GM10266 (cell line): Measurements from ENCODE around the gene FBLIM1.

Experiments used
- DNase-seq: peaks from one replicate; pipeline ENCODE4 v3.0.0; 2012; ENCODE audit errors: extremely low spot score
- TF ChIP-seq, protein P1 (sequence below): IDR thresholded peaks from 2 replicates; pipeline ENCODE4 v1.5.1; 2012; ENCODE audit warnings: mild to moderate bottlenecking, low read depth; ENCODE audit not compliant: control insufficient read depth, insufficient read depth; ENCODE audit errors: missing control alignments

The FBLIM1 gene

DNA sequence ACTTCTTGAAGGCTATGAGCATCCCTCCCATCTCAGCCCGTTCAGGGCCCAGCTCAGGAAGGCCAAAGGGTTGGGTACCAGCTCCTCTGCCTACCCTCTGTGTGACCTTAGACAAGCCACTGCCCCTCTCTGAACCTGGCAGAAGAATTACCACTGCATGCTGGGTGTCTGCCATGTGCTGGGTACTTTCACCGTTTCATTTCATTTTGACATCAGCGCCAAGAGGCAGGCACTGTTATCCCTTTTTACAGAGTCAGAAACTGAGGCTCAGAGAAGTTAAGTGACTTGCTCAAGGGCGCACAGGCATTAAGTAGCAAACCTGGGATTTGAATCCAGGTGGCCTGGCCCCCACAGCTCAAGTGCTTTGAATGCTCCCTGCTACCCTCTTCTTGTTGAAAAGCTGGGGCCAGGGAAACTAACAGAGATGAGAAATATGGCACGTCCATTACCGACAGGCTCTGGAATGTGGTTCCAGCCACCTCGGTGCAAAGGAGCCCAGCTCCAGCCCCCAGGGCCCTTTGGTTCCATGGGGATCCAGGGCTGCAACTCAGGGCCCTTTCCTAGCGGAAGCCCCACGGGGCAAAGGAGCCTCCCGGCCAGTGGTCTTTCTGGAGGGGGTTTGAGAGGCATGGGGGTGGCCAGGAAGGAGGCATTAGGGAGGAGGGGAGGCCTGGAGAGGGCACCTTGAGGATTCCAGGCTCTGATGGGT is 9.8 kb upstream of the FBLIM1 start:
- no peak for DNase-seq
- TF ChIP-seq, protein P1, sequence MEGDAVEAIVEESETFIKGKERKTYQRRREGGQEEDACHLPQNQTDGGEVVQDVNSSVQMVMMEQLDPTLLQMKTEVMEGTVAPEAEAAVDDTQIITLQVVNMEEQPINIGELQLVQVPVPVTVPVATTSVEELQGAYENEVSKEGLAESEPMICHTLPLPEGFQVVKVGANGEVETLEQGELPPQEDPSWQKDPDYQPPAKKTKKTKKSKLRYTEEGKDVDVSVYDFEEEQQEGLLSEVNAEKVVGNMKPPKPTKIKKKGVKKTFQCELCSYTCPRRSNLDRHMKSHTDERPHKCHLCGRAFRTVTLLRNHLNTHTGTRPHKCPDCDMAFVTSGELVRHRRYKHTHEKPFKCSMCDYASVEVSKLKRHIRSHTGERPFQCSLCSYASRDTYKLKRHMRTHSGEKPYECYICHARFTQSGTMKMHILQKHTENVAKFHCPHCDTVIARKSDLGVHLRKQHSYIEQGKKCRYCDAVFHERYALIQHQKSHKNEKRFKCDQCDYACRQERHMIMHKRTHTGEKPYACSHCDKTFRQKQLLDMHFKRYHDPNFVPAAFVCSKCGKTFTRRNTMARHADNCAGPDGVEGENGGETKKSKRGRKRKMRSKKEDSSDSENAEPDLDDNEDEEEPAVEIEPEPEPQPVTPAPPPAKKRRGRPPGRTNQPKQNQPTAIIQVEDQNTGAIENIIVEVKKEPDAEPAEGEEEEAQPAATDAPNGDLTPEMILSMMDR = no peak

DNA sequence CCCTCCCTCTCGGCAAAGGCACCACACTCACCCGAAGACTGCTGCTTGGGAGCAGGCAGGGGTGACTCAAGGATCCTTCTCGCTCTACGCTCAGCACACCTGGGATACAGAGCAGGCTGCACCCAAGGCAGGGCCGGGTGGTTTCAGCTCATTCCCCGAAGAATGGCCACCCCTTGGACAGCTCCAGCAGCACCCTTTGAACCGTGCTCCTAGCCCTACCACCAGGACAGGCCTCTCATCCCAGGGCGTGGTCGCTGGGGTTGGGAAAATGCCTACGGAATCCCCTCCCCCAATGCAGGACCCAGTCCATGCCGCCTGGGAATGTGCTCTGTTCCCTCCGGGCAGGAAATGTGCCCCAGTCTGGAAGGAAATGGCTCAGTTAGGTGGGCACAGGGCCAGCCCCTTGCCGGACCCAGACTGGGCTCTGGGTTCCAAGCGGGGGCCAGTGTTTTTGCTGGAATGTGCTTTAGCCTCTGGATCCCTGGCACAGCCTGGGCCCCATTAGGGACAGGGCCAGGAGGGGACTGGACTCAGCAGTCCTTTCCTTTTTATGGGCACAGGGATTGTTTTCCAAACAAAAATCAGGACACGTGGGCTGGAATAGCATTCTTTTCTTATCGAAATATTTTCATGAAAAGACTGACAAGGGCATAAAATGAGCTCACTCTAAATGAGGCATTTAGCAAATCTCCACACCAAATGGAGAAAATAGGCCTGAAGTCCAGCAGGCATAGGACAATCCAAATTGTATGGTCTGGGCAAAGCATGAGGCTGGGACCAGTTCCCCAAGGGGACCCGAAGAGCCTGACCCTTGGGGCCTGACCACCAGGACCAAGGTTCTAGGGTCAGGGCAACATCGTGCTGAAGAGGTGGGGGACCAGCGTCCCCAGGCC is 8.9 kb upstream of the FBLIM1 start:
- TF ChIP-seq, protein P1 = no peak
- no peak for DNase-seq

DNA sequence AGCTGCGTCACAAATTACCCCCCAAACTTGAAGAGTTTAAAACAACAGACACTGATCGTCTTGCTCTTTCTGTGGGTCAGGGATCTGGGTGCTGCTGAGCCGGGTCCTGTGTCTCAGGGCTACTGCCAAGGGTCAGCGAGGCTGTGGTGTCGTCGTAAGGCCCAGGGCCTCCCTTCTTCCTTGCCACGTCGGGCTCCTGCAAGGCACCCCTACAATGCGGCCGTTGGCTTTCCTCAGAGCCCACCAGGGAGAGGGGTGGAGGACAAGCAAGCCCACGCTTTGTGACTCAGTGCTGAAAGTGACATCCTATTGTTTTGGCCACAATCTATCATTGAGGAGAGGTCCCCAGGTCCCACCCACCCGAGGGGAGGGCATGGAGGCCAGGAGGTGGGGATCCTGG is 7.7 kb upstream of the FBLIM1 start:
- TF ChIP-seq, protein P1 = no peak
- no peak for DNase-seq

GRCh38 chr1:15751717-15752116 is 6.9 kb upstream of the FBLIM1 start:
- DNase-seq = no peak
- TF ChIP-seq, protein P1 = no peak

DNA sequence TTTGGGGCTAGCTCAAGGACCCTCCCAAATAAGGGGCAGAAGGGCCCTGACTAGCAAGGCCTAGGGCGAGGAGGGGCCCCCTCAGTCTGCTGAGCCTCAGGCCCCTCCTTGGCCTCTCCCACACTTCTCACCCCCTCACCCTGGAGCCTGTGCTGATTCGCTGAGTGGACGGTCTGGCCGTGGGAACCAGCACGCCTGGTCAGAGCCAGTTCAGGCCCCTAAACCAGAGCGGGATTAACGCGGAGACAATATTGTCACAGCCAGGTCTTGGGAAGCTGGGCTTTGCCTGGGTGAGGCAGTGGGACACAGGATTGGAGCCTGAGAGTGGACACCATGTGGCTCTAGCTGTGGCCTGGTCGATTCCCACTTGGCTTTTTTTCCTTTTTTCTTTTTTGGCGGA is 4.8 kb upstream of the FBLIM1 start:
- TF ChIP-seq, protein P1 = no peak
- DNase-seq = no peak

DNA sequence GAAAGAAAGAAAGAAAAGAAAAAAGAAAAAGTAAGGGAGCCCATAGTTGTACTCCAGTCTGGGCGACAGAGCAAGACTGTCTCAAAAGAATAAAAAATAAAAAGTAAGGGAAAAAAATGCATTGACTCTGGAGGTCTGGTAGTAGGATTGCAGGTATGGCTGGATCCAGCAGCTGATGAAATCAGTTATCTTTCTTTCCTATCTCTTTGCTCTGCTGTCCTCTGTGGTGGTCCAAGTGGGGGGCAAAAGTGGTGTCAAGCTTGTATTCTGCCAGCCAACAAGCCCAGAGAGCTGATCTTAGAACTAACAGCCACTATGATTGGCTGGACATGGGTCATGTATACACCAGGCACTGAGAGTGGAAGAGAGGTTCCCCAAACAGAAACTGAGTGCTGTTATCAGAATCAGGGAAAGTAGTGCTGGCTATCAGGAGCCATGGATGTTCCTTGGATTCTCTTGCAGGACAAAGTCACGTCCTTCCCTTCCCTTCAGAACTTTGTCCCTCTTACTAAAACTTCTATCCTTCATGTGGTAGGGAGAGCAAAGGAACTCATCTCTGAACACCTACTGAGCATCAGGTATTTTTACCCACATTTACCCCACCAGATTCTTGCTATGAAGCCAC is 3.5 kb upstream of the FBLIM1 start:
- TF ChIP-seq, protein P1 = no peak
- no peak for DNase-seq
